HG03442 (cell line): ENCODE data around the gene ERRFI1.
"Not testable (repeated sequence)": the region's sequence is repeated elsewhere in the genome, so short reads cannot be mapped to it uniquely, and the experiment has no call there.

ENCODE experiments used
- ATAC-seq: cut with Tn5 transposase; IDR thresholded peaks from one replicate; pipeline ENCODE4 v1.9.1; 2021; ENCODE audit warnings: mild to moderate bottlenecking, moderate library complexity; ENCODE audit not compliant: unreplicated experiment

ERRFI1 gene

GRCh38 chr1:7983086-7983778 lies 42.9 kb downstream of the ERRFI1 start:
- ATAC-seq = no peak

DNA sequence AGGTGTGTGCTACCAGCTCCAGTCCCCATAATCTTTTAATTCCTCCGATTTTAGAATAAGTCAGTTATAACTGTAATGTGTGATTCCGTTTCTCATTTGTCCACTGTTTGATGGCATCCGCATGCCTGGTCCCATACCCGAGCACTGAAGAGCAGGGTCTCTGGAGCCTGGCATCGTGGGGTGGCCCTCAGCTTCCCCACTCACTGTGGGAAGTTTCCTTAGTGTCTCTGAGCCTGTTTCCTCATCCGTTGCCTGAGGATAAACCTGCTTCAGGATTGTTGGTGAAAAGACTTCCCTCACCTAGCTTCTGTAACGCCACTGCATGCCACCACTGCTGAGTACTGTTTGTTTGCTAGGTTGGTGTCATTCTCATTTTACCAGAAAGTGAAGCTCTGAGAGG lies 45.1 kb downstream of the ERRFI1 start:
- no peak for ATAC-seq

DNA sequence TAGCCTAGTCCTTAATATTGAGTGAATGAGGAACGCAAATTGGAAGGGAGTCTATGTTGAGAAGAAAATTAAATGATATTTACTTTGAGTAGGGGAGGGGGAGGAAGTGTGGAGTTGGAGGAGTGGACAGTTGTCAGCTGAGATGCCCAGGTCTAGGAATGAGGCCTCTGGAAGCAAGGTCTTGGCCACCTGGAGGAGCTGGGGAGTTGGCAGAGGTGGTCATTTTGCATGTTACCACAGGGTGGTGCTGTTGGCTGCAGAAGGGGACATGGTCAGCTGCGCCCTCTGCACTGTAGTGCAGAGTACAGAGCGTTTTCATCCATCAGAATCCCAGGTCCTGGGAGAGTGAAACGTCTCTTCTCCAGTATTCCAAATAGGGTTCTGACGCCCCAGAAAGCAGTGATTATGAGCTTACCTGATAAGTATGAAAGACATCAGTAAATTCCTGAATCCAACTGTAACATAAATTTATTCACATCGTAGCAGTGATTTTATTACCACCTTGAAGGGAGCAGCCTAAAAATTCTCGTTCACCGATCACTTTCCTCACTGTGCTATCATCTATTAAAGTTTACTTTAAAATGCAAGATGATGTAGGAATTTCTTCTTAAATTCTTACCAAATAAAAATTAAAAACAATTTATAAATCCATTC lies 50.8 kb downstream of the ERRFI1 start:
- no peak for ATAC-seq

DNA sequence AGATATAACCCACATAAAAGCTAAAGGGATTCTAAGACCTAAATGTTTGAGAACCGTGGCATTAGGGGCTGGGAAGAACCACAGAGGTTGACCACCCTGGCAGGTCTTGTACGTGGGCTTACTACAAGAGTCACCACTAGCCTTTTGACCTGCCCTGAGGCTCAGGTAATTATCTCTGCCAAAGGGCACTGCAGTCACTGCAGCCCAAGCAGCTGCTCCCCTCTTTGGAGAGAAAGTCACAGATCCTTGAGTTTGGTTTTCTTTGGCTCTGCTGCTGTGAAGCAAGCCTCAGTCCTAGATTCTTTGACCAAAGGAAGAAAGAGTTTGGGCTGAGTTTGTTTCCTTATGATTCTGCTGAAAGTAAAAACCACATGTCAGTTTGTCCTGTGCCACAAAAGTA lies 53.0 kb downstream of the ERRFI1 start:
- no peak for ATAC-seq

DNA sequence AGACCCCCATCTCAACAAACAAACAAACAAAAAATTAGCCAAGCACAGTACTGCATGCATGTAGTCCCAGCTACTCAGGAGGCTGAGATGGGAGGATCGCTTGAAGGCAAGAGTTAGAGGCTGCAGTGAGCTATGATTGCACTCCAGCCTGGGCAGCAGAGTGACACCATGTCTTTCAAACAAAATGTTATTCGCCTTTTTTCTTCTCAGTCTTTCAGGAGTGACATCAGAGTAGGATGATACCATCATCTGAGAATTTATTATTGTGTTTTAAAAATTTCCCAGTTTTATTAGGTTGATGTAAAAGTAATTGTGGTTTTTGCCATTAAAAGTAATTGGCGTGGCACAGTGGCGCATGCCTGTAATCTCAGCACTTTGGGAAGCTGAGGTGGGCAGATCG lies 53.8 kb downstream of the ERRFI1 start:
- ATAC-seq = no peak

DNA sequence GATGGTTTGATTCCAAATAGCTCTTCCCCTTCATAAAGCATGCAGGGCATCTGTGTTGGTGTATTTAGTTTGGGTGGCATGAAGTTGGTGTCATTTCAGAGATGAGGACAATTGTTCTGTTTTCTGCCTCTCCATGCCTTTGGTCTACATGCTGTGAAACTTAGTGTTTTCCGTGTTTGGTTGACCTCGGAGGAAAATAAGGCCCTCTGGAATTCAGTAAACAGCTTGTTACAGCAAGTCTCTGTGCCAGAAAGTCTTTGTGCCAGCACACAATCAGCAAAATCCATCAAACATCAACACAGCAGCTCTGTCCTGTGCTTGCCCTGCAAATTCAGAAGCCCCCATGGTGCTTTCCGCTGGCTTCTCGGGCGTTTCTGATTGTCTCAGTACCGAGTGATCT lies 55.1 kb downstream of the ERRFI1 start:
- ATAC-seq = no peak

DNA sequence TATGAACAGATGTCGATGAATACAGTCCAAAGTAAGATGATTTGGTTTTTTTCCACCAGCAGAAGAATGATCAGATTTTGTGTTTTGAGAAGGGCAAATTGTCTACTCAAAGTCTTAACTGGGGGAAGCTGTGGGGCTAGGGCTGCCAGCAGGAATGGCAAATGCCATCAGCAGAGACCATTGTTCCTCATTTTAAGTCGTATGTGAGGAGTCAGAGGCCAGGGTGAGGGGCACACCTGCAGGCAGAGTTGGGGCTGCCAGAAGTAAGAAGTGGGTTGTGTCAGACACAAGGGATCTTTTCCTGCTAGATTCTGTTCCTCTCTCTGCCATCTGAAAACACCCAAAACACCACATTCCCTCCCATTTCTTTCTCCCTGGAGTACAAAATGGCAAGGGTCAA lies 55.9 kb downstream of the ERRFI1 start:
- ATAC-seq = no peak

DNA sequence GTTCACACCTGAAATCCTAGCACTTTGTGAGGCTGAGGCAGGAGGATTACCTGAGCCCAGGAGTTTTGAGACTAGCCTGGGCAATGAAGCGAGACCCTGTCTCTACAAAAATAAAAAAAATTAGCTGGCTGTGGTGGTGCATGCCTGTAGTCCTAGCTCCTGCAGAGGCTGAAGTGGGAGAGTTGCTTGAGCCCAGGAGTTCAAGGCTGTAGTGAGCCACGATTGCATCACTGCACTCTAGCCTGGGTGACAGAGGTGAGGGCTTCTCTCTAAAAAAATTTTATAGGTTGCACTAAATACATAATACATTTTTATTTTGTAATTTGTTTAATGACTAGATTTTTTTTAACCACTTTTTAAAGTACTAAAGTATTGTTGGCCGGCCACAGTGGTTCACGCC lies 58.5 kb downstream of the ERRFI1 start:
- no peak for ATAC-seq

- no peak for ATAC-seq
Measured at GRCh38 chr1:7967196-7967595, 58.9 kb downstream of the ERRFI1 start.

DNA sequence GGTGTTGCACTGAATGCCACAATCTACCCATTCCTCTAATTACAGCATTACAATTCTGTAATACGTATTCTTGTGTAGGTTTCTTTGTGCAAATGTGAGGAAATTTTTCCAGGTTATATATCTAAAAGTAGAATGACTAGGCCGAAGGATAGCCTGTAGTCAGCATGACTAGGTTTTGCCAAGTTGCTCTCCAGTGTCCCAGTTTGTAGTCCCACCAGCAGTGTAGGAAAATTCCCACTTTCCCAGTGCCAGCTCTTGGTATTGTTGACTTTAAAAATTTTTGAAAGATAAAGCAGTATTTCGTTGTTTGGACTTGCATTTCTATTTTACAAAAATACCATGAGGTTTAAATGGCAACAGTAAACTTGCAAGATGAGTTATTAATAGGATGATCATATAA lies 61.6 kb downstream of the ERRFI1 start:
- no peak for ATAC-seq

DNA sequence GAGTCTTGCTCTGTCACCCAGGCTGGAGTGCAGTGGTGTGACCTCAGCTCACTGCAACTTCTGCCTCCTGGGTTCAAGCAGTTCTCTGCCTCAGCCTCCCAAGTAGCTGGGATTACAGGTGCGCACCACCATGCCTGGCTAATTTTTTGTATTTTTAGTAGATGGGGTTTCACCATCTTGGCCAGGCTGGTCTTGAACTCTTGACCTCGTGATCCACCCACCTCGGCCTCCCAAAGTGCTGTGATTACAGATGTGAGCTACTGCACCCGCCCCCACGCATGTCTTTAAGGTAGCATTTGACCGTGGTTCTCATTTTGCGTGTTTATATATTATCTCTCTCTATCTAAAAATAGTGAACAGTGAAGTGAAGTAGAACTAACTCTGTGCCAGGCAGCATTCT lies 62.3 kb downstream of the ERRFI1 start:
- not testable (repeated sequence) for ATAC-seq

DNA sequence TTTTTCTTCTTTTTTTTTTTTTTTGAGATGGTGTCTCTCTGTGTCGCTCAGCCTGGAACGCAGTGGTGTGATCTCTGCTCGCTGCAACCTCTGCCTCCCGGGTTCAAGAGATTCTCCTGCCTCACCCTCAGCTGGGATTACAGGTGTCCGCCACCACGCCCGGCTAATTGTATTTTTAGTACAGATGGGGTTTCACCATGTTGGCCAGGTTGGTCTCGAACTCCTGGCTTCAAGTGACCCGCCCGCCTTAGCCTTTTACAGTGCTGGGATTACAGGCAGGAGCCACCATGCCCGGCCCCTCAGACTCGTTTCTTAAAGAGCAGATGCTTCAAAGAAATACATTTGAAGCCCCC lies 62.8 kb downstream of the ERRFI1 start:
- not testable (repeated sequence) for ATAC-seq

- no peak for ATAC-seq
Measured at GRCh38 chr1:7962636-7963377, 63.3 kb downstream of the ERRFI1 start.

DNA sequence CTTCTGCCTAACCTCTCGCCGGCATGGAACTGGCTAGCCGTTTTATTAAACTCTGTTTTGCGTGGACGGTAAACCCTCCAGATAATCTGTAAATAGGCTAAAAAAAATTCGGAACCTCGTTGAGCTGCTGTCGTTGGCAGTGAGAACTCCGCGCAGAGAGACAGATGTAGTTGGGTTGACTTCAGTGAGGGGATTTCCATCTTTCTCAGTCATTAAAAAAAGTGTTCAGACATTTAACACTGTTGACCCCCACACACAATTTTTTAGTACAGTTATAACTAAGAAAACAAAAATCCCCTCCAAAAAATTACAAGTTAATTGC lies 64.1 kb downstream of the ERRFI1 start:
- ATAC-seq = peak; percentile 9
